Fibroblast of lung (primary cell): ENCODE results near the gene CHRNA3. TPM values are rescaled to one million over a fixed set of nuclear protein-coding genes. Genes with fewer than 3 reads are reported as not detected.

Source experiments
- DNase-seq, 2 donors: peaks; one replicate each; pipeline versions ENCODE4 v3.0.0 to v3.0.0-alpha.2; 2010; ENCODE audit warnings: low read depth in 2 of 2
- H2AFZ ChIP-seq: 2 replicates; pipeline ENCODE4 v1.5.1; 2012; ENCODE audit warnings: low read length, control low read depth, inconsistent platforms
- H3K27ac ChIP-seq: 2 replicates; pipeline ENCODE4 v1.5.1; 2011; ENCODE audit warnings: low read length, control low read depth; ENCODE audit not compliant: insufficient read depth
- H3K27me3 ChIP-seq: 2 replicates; pipeline ENCODE4 v1.5.1; 2011; ENCODE audit warnings: mild to moderate bottlenecking, low read length; ENCODE audit not compliant: control insufficient read depth, insufficient read depth
- H3K36me3 ChIP-seq: 2 replicates; pipeline ENCODE4 v1.5.1; 2011; ENCODE audit warnings: low read length; ENCODE audit not compliant: control insufficient read depth, insufficient read depth
- H3K4me1 ChIP-seq: 2 replicates; pipeline ENCODE4 v1.5.1; 2011; ENCODE audit warnings: low read length; ENCODE audit not compliant: control insufficient read depth, insufficient read depth; ENCODE audit errors: extremely low read depth
- H3K4me2 ChIP-seq: 2 replicates; pipeline ENCODE4 v1.5.1; 2011; ENCODE audit warnings: low read length, control low read depth; ENCODE audit not compliant: insufficient read depth; ENCODE audit errors: extremely low read depth
- H3K4me3 ChIP-seq, 4 experiments: fragments of 200-600 bp in 1 of 4; sonication (generic) in 1 of 4; replicated peaks in 1 of 4; 2 replicates each; pipeline ENCODE4 v1.5.1; 2011 to 2016; ENCODE audit warnings: low read length in 4 of 4, low read depth in 3 of 4, mild to moderate bottlenecking in 3 of 4, control low read depth in 2 of 4, inconsistent platforms in 1 of 4, mixed read lengths in 1 of 4; ENCODE audit not compliant: insufficient read depth in 1 of 4; ENCODE audit errors: control extremely low read depth in 1 of 4
- H3K79me2 ChIP-seq: 2 replicates; pipeline ENCODE4 v1.5.1; 2012; ENCODE audit warnings: mild to moderate bottlenecking, low read length, inconsistent platforms; ENCODE audit not compliant: control insufficient read depth, insufficient read depth
- H3K9ac ChIP-seq: 2 replicates; pipeline ENCODE4 v1.5.1; 2011; ENCODE audit warnings: mild to moderate bottlenecking, low read length, control low read depth; ENCODE audit not compliant: insufficient read depth
- H3K9me3 ChIP-seq: 2 replicates; pipeline ENCODE4 v1.5.1; 2012; ENCODE audit warnings: low read depth, low read length; ENCODE audit not compliant: control insufficient read depth, insufficient read depth
- H4K20me1 ChIP-seq: 2 replicates; pipeline ENCODE4 v1.5.1; 2011; ENCODE audit warnings: low read length; ENCODE audit not compliant: control insufficient read depth, insufficient read depth; ENCODE audit errors: extremely low read depth
- EZH2 ChIP-seq: IDR thresholded peaks from 2 replicates; pipeline ENCODE4 v1.5.1; 2012; ENCODE audit warnings: low read length, control low read depth, mild to moderate bottlenecking; ENCODE audit errors: missing control alignments
- polyA plus RNA-seq, 2 donors: library from polyadenylated mRNA; depleted of rRNA in 1 of 2; stranded (reverse) in 1 of 2; unstranded in 1 of 2; fragments of >200 nt; gene quantifications; 2 replicates each; pipeline ENCODE4 v1.2.1, GENCODE V29; 2011 to 2012; ENCODE audit warnings: missing spikeins in 1 of 2
- total RNA-seq: library from RNA; depleted of rRNA; stranded (reverse); fragments of >200 nt; gene quantifications from 2 replicates; pipeline ENCODE4 v1.2.1, GENCODE V29; 2014
- TF ChIP-seq, protein P1 (sequence below), 2 donors: IDR thresholded peaks in 1 of 2; conservative IDR thresholded peaks in 1 of 2; 1 replicate in 1 of 2; 2 replicates in 1 of 2; pipeline ENCODE4 v1.5.1; 2011 to 2012; ENCODE audit warnings: low read length in 2 of 2, control low read depth in 1 of 2, inconsistent platforms in 1 of 2, low read depth in 1 of 2, mild to moderate bottlenecking in 1 of 2

CHRNA3 gene
- total and polyA plus RNA-seq, 2 donors (not counting 1 experiment from before 2014, with no cell fraction given) = not detected

DNA sequence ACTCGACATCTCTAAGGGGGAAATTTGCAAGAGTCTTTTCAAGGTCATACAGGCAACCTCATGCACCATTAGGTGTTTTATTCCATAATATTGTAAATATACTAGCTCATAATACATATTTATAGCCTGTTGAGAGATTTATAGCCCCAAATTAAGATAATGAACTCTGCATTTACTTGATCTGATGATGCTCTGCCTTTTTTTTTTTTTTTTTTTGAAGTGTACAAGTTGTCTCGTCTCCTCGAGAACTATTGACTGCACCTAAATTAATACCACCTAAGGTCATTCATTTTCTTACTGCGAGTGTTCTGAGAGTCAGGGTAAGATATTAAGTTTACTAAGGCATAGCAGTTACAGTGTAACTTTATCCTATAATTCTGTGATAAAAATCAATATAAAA, 49.4 kb downstream of the CHRNA3 start:
- Histone ChIP-seq H3K36me3 (no peaks in the 10 kb centered on the region), H3K4me1 (no peaks in the 10 kb centered on the region), H3K4me2 (no peak overlapping the region), H3K9ac (no peak overlapping the region), H4K20me1 (no peaks in the 10 kb centered on the region), H3K27me3 (no peaks in the 10 kb centered on the region), H3K4me3 (no peak overlapping the region), H3K9me3 (no peaks in the 10 kb centered on the region), H3K79me2 (no peaks in the 10 kb centered on the region), H3K27ac (no peak overlapping the region), H2AFZ (no peak overlapping the region)
- TF ChIP-seq, protein P1, sequence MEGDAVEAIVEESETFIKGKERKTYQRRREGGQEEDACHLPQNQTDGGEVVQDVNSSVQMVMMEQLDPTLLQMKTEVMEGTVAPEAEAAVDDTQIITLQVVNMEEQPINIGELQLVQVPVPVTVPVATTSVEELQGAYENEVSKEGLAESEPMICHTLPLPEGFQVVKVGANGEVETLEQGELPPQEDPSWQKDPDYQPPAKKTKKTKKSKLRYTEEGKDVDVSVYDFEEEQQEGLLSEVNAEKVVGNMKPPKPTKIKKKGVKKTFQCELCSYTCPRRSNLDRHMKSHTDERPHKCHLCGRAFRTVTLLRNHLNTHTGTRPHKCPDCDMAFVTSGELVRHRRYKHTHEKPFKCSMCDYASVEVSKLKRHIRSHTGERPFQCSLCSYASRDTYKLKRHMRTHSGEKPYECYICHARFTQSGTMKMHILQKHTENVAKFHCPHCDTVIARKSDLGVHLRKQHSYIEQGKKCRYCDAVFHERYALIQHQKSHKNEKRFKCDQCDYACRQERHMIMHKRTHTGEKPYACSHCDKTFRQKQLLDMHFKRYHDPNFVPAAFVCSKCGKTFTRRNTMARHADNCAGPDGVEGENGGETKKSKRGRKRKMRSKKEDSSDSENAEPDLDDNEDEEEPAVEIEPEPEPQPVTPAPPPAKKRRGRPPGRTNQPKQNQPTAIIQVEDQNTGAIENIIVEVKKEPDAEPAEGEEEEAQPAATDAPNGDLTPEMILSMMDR (conservative IDR thresholded peaks at IDR 0.05 in 1 of 2, IDR thresholded peaks at IDR 0.05 in 1 of 2; ENCODE audit: low read depth in 1 of 2, low read length in 2 of 2) = no peak
- no peak for TF ChIP-seq EZH2
- no peak for DNase-seq

DNA sequence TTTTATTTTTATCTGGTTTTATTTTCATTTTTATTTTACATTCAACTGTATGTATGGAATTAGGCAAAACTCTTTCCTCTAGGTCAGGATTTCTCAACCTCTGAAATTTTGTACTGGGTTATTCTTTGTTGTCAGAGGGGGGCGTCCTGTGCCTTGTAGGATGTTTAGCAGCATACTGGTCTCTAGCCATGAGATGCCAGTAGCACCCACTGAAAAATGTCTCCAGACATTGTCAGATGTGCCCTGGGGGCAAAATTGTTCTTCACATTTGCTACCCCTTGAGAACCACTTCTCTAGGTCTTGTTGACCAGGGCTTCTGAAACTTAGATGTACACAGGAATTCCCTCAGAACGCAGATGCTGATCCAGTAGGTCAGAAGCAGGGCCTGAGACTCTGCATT, 50.1 kb downstream of the CHRNA3 start:
- Histone ChIP-seq H3K79me2 (no peaks in the 10 kb centered on the region), H3K27me3 (peaks cover 5% of the 10 kb centered on the region), H3K4me1 (peaks cover 3% of the 10 kb centered on the region), H3K4me2 (no peak overlapping the region), H3K36me3 (no peaks in the 10 kb centered on the region), H3K4me3 (no peak overlapping the region), H3K9ac (no peak overlapping the region), H2AFZ (no peak overlapping the region), H3K27ac (no peak overlapping the region), H4K20me1 (no peaks in the 10 kb centered on the region), H3K9me3 (no peaks in the 10 kb centered on the region)
- TF ChIP-seq, protein P1 (conservative IDR thresholded peaks at IDR 0.05 in 1 of 2, IDR thresholded peaks at IDR 0.05 in 1 of 2; ENCODE audit: low read depth in 1 of 2, low read length in 2 of 2) = no peak
- no peak for TF ChIP-seq EZH2
- DNase-seq = no peak

DNA sequence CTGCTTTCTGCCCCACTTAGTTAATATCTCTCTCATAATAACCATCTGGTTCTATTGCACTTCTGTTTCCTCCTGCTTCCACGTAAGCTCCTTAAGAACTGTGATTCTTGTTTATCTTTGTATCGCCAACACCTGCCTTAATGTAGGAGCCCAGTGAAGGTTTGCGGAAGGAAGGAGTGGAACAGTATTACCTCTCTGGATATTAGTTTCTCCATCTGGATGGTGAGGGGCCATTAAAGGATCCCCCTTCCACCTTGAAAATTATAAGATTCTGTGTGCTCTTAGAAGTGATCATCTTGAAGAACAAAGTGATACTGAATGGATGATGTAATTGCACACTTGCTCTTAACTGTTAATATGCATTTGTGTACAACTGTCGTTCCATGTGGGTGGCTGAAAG, 53.3 kb downstream of the CHRNA3 start:
- Histone ChIP-seq H3K4me2 (no peak overlapping the region), H3K27ac (no peak overlapping the region), H3K36me3 (no peaks in the 10 kb centered on the region), H3K27me3 (peaks cover 5% of the 10 kb centered on the region), H3K79me2 (no peaks in the 10 kb centered on the region), H3K4me1 (peaks cover 3% of the 10 kb centered on the region), H3K4me3 (no peak overlapping the region), H4K20me1 (no peaks in the 10 kb centered on the region), H2AFZ (no peak overlapping the region), H3K9me3 (no peaks in the 10 kb centered on the region), H3K9ac (no peak overlapping the region)
- TF ChIP-seq EZH2 = no peak
- TF ChIP-seq, protein P1 (conservative IDR thresholded peaks at IDR 0.05 in 1 of 2, IDR thresholded peaks at IDR 0.05 in 1 of 2; ENCODE audit: low read depth in 1 of 2, low read length in 2 of 2) = no peak
- DNase-seq = no peak
